Bronchial epithelial cell (primary cell): ENCODE measurements around the gene PLEKHG4. TPM values are rescaled to one million over a fixed set of nuclear protein-coding genes. Genes with fewer than 3 reads are reported as not detected.
A peak's percentile ranks its signal among the peaks of the same experiment; 100 is the strongest.

Experiments used
- DNase-seq: peaks from one replicate; pipeline ENCODE4 v3.0.0-alpha.2; 2010; ENCODE audit warnings: low read depth
- FAIRE-seq: peaks from 2 replicates; lab custom pipeline; 2011; peaks lifted over from hg19 to GRCh38; lab: Jason Lieb, UNC
- H3K27me3 ChIP-seq: 2 replicates; pipeline ENCODE4 v1.5.1; 2011; ENCODE audit warnings: low read length; ENCODE audit not compliant: control insufficient read depth, insufficient read depth
- H3K36me3 ChIP-seq: 2 replicates; pipeline ENCODE4 v1.5.1; 2011; ENCODE audit warnings: low read length; ENCODE audit not compliant: control insufficient read depth, insufficient read depth
- H3K4me3 ChIP-seq: 2 replicates; pipeline ENCODE4 v1.5.1; 2011; ENCODE audit warnings: mild to moderate bottlenecking, low read depth, low read length, control low read depth
- CTCF ChIP-seq: IDR thresholded peaks from 2 replicates; pipeline ENCODE4 v1.5.1; 2011; ENCODE audit warnings: mild to moderate bottlenecking, moderate library complexity, low read length, control low read depth, inconsistent platforms; ENCODE audit not compliant: insufficient read depth, severe bottlenecking
- total RNA-seq: library from RNA; depleted of rRNA; stranded (reverse); fragments of >200 nt; gene quantifications from 2 replicates; pipeline ENCODE4 v1.2.1, GENCODE V29; 2014

The PLEKHG4 gene
- 8.2 and 11.6 TPM in 2 replicates for total RNA-seq

- peak within 1 kb of the TSS; percentile 65 for H3K4me3 ChIP-seq
- peaks cover 2% of the 10 kb centered on the region for H3K36me3 ChIP-seq
- no peaks in the 10 kb centered on the region for H3K27me3 ChIP-seq
- peak; percentile 46 for DNase-seq
- TF ChIP-seq CTCF: peak; percentile 78
- no peak for FAIRE-seq
Observed at GRCh38 chr16:67279296-67280089, at the start of gene PLEKHG4. TSS of gene PLEKHG4 (plus strand) at chr16:67279532. CDS start at chr16:67280045, 513 bp downstream.

- H3K36me3 ChIP-seq: peaks cover 25% of the 10 kb centered on the region
- DNase-seq (no peak), FAIRE-seq (no peak)
- no peak for TF ChIP-seq CTCF
- H3K4me3 ChIP-seq: no peak overlapping the region
- no peaks in the 10 kb centered on the region for H3K27me3 ChIP-seq
Observed at GRCh38 chr16:67229906-67230808, 49.2 kb upstream of the PLEKHG4 start.

GRCh38 chr16:67230809-67231660, 48.3 kb upstream of the PLEKHG4 start:
- FAIRE-seq: no peak
- H3K4me3 ChIP-seq: no peak overlapping the region
- no peak for DNase-seq
- TF ChIP-seq CTCF: no peak
- H3K27me3 ChIP-seq: no peaks in the 10 kb centered on the region
- peaks cover 27% of the 10 kb centered on the region for H3K36me3 ChIP-seq

GRCh38 chr16:67233596-67233995, 45.7 kb upstream of the PLEKHG4 start:
- TF ChIP-seq CTCF: no peak
- peaks cover 41% of the 10 kb centered on the region for H3K36me3 ChIP-seq
- DNase-seq: no peak
- H3K4me3 ChIP-seq: no peak overlapping the region
- no peak for FAIRE-seq
- no peaks in the 10 kb centered on the region for H3K27me3 ChIP-seq

- FAIRE-seq: no peak
- no peak for TF ChIP-seq CTCF
Observed at GRCh38 chr16:67234180-67234597, 45.1 kb upstream of the PLEKHG4 start.

More at GRCh38 chr16:67234180-67234597, 45.1 kb upstream of the PLEKHG4 start:
- no peaks in the 10 kb centered on the region for H3K27me3 ChIP-seq
- peaks cover 40% of the 10 kb centered on the region for H3K36me3 ChIP-seq
- H3K4me3 ChIP-seq: no peak overlapping the region
- no peak for DNase-seq
